Gastrocnemius medialis (tissue), 4 donors: Measurements from ENCODE around the gene MDFIC. TPM values are rescaled to one million over a fixed set of nuclear protein-coding genes. Genes with fewer than 3 reads are reported as not detected.

Source experiments
- ATAC-seq, 2 donors: fragments of 150-250 bp; one replicate each; pipeline ENCODE4 v1.9.1; 2016
- DNase-seq, 2 donors: peaks; one replicate each; pipeline ENCODE4 v3.0.0-alpha.2; 2019
- H3K27ac ChIP-seq, 4 donors: fragments of 200-600 bp; sonication (generic); 1 replicate in 1 of 4; 2 replicates in 3 of 4; pipeline ENCODE4 v1.5.1; 2016 to 2018; ENCODE audit warnings: mild to moderate bottlenecking in 2 of 4, moderate library complexity in 1 of 4
- H3K27me3 ChIP-seq, 3 donors: fragments of 200-600 bp; sonication (generic) in 2 of 3; 1 replicate in 1 of 3; 2 replicates in 2 of 3; pipeline versions ENCODE4 v1.5.1 to v1.6.0; 2016 to 2019; ENCODE audit warnings: mild to moderate bottlenecking in 1 of 3, moderate library complexity in 1 of 3
- H3K36me3 ChIP-seq, 2 donors: fragments of 200-600 bp; sonication (generic) in 1 of 2; one replicate each; pipeline ENCODE4 v1.5.1; 2017 to 2018
- H3K4me1 ChIP-seq, 2 donors: fragments of 200-600 bp; sonication (generic) in 1 of 2; one replicate each; pipeline ENCODE4 v1.5.1; 2016 to 2017; ENCODE audit warnings: mild to moderate bottlenecking in 2 of 2
- H3K4me3 ChIP-seq, 4 donors: fragments of 200-600 bp; sonication (generic) in 3 of 4; 1 replicate in 1 of 4; 2 replicates in 3 of 4; pipeline ENCODE4 v1.5.1; 2016 to 2019; ENCODE audit warnings: mild to moderate bottlenecking in 2 of 4
- H3K9me3 ChIP-seq, 3 donors: fragments of 200-600 bp; sonication (generic) in 2 of 3; 1 replicate in 1 of 3; 2 replicates in 2 of 3; pipeline ENCODE4 v1.5.1; 2016 to 2019
- CTCF ChIP-seq, 5 experiments: fragments of 450-650 bp in 3 of 5; fragments of 200-600 bp in 2 of 5; sonication (generic) in 2 of 5; IDR thresholded peaks in 4 of 5; conservative IDR thresholded peaks in 1 of 5; 1 replicate in 4 of 5; 2 replicates in 1 of 5; pipeline ENCODE4 v1.5.1; 2016 to 2019; ENCODE audit warnings: antibody characterized with exemption in 5 of 5, mild to moderate bottlenecking in 3 of 5, moderate library complexity in 3 of 5
- POLR2A ChIP-seq, 2 donors: fragments of 450-650 bp; IDR thresholded peaks; one replicate each; pipeline ENCODE4 v1.6.1; 2017; ENCODE audit warnings: antibody characterized with exemption in 2 of 2, mild to moderate bottlenecking in 2 of 2, moderate library complexity in 2 of 2
- in situ Hi-C, 4 donors: fragments of 200-750 bp; cut with MboI; loops; one replicate each; pipeline versions ENCODE4 v1.15.0 to v1.8.0; 2017; ENCODE audit warnings: low sequenced_read_pairs in 4 of 4
- intact Hi-C: fragments of 100-400 bp; cut with DNase I; formaldehyde crosslinking; loops from one replicate; pipeline ENCODE4 v1.15.1; 2023; ENCODE audit warnings: low total_unique reads
- total RNA-seq, 4 donors: library from RNA; depleted of rRNA; stranded (reverse); fragments of >200 nt; gene quantifications; one replicate each; pipeline versions ENCODE4 v1.1.0 to v1.2.3, GENCODE V29; 2016

The MDFIC gene
- total RNA-seq, 4 donors from 2014 or later, result 6.3 to 11.6 (median 10.6) TPM

- in situ Hi-C loops, result no loop called here
- Histone ChIP-seq H3K9me3 (no peaks in the 10 kb centered on the region), H3K27ac (no peak overlapping the region), H3K27me3 (no peaks in the 10 kb centered on the region), H3K4me1 (no peaks in the 10 kb centered on the region), H3K4me3 (no peak overlapping the region), H3K36me3 (no peaks in the 10 kb centered on the region)
- TF ChIP-seq CTCF (IDR thresholded peaks at IDR 0.05 in 4 of 5, conservative IDR thresholded peaks at IDR 0.05 in 1 of 5) (no peak), POLR2A (IDR thresholded peaks at IDR 0.05) (no peak)
- DNase-seq, result no peak
- no peak for ATAC-seq
- intact Hi-C loops, result no loop called here
Observed at GRCh38 chr7:115042596-115042995, 120.7 kb downstream of the MDFIC start.

DNA sequence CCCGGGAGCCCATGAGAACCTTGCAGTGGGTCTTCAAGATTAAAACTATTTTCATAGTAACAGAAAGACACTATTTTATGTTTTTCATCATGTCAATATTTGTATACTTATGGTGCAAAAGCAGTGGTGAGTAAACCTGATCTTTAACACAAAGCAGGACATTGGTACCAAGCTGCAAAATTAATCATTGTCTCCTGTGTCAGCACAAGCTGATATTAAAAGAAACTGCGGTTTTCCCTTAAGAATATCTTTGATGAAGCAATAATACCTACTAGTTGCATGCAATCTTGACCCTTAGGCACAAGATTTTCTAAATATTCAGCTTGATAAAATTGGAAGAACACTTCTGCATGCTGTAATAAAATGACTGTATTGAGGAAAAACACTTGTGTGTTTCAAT, 121.7 kb downstream of the MDFIC start:
- intact Hi-C loops (no loop called here), in situ Hi-C loops (no loop called here)
- no peaks in the 10 kb centered on the region for H3K9me3 ChIP-seq
- ATAC-seq, result no peak
- H3K36me3 ChIP-seq, result no peaks in the 10 kb centered on the region
- no peak overlapping the region for H3K27ac ChIP-seq
- no peak for DNase-seq
- TF ChIP-seq CTCF (IDR thresholded peaks at IDR 0.05 in 4 of 5, conservative IDR thresholded peaks at IDR 0.05 in 1 of 5), result no peak
- no peak for TF ChIP-seq POLR2A (IDR thresholded peaks at IDR 0.05)
- H3K4me3 ChIP-seq, result no peak overlapping the region
- H3K4me1 ChIP-seq, result no peaks in the 10 kb centered on the region
- no peaks in the 10 kb centered on the region for H3K27me3 ChIP-seq

- H3K4me1 ChIP-seq, result no peaks in the 10 kb centered on the region
- H3K36me3 ChIP-seq, result no peaks in the 10 kb centered on the region
- TF ChIP-seq CTCF (IDR thresholded peaks at IDR 0.05 in 4 of 5, conservative IDR thresholded peaks at IDR 0.05 in 1 of 5) (no peak), POLR2A (IDR thresholded peaks at IDR 0.05) (no peak)
- DNase-seq (no peak), ATAC-seq (no peak)
- in situ Hi-C loops (no loop called here), intact Hi-C loops (no loop called here)
- no peak overlapping the region for H3K4me3 ChIP-seq
- H3K9me3 ChIP-seq, result no peaks in the 10 kb centered on the region
- no peak overlapping the region for H3K27ac ChIP-seq
- no peaks in the 10 kb centered on the region for H3K27me3 ChIP-seq
Observed at GRCh38 chr7:115044224-115044623, 122.3 kb downstream of the MDFIC start.

DNA sequence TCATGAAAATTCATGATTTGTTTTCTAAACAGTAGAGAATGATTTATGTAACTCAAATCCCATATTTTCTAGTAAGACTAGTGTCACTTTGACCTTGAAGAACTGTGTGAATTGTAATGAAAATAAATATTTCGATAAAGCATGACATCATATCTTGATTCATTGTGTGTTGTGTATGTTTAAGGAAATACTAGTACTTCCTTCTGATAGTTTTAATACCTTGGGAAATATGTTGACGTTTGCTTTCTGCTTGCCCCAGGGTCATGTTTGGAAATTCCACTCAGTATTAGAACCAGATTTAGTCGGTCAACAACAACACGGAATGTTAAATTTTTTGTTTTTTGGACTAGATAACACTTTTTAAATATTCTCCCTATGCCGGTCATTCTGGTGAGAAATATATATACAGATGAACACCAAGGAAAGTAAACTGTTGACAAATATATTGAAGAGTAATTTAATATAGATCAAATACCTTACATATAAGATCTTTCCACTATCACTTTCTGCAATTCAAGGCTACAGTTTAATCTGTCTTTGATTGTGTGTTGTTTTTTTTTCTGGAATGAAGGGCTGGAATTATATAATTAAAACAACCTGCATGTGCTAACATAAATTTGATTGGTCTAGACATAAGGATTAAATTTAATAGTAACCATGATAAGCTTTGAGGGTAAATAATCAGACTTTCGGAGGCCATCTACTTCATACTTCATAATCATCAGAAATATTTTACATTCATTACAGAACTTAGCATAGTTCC, 126.2 kb downstream of the MDFIC start:
- ATAC-seq (no peak), DNase-seq (no peak)
- H3K36me3 ChIP-seq, result no peaks in the 10 kb centered on the region
- intact Hi-C loops, result no loop called here
- no peak overlapping the region for H3K27ac ChIP-seq
- H3K9me3 ChIP-seq, result no peaks in the 10 kb centered on the region
- no peak overlapping the region for H3K4me3 ChIP-seq
- H3K27me3 ChIP-seq, result no peaks in the 10 kb centered on the region
- in situ Hi-C loops, result no loop called here
- TF ChIP-seq CTCF (IDR thresholded peaks at IDR 0.05 in 4 of 5, conservative IDR thresholded peaks at IDR 0.05 in 1 of 5), result no peak
- no peak for TF ChIP-seq POLR2A (IDR thresholded peaks at IDR 0.05)
- no peaks in the 10 kb centered on the region for H3K4me1 ChIP-seq

GRCh38 chr7:115052706-115053105, 130.8 kb downstream of the MDFIC start:
- Histone ChIP-seq H3K4me3 (no peak overlapping the region), H3K9me3 (no peaks in the 10 kb centered on the region), H3K4me1 (no peaks in the 10 kb centered on the region), H3K27me3 (no peaks in the 10 kb centered on the region), H3K36me3 (no peaks in the 10 kb centered on the region), H3K27ac (no peak overlapping the region)
- intact Hi-C loops, result no loop called here
- TF ChIP-seq POLR2A (IDR thresholded peaks at IDR 0.05), result no peak
- no peak for TF ChIP-seq CTCF (IDR thresholded peaks at IDR 0.05 in 4 of 5, conservative IDR thresholded peaks at IDR 0.05 in 1 of 5)
- no peak for ATAC-seq
- no peak for DNase-seq
- in situ Hi-C loops, result no loop called here
